ENCODE results near the gene PLG.
"Not testable (repeated sequence)": the region's sequence is repeated elsewhere in the genome, so short reads cannot be mapped to it uniquely, and the experiment has no call there.

The PLG gene

DNA sequence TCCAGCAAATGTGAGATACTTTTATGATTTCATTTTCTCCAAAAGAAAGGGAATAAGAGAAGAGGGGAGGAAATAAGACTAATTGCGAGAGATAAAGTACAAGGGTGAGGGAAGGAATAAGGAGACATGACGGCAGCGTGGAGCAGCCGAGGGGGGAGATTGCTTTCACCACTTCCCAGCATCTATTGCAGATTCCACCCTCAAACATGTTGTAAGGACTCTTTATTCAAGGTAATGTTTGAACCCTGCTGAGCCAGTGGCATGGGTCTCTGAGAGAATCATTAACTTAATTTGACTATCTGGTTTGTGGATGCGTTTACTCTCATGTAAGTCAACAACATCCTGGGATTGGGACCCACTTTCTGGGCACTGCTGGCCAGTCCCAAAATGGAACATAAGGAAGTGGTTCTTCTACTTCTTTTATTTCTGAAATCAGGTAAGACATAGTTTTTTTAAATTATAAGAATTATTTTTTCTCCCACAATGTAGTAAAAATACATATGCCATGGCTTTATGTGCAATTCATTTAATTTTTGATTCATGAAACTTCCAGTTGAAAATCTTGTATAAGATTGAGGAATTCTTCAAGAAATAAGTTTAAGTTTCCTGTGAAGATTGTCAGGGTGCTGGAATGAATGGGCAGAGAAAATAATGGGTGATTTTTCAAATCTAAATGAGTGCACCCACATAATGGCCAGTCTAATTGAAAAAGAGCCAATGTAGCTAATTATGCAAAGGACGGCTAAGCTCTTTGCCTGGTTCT is at the start of gene PLG:
TSS of gene PLG (plus strand) at position 327 of the 763 bp plus-strand sequence. CDS start at position 388, 61 bp downstream.
- not testable (repeated sequence) for DNase-seq

DNA sequence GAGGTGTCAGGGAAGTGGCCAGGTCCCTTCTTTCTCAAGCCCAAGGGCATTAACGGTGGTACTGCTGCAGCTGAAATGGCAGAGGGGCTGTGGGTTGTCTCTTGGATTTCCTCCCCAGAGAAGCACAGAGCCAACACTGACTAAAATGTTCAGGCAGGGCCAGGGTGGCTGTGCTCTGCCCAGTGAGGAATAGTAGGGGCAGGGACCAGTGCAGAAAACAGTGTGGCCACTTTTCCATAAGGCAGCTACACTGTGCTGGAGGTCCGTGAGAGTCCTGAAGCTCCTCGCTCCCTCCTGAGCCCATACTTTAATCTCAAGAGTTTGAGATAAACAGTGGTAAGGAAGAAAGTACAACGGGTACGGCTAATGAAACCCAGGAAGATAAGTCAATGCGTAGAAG is 42.5 kb upstream of the PLG start:
- DNase-seq, result no peak

DNA sequence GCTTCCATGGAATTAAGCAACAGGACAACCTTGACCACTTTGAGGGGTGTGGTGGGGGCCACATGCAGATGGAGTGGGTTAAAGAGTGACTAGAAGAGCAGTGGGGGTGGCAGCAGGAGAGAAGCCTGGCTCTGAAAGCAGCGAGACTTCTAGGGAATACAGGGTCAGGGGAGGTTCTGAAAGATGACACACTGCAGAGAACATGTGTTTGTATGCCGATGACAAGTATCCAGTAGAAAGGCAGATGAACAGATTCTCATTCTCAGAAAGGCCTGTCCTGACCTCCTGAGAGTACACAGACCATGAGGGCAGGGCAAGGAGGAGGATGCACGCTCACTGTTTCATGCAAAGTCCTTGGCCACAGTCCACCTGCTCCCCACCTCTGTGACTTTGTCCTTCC is 40.8 kb upstream of the PLG start:
- no peak for DNase-seq

DNA sequence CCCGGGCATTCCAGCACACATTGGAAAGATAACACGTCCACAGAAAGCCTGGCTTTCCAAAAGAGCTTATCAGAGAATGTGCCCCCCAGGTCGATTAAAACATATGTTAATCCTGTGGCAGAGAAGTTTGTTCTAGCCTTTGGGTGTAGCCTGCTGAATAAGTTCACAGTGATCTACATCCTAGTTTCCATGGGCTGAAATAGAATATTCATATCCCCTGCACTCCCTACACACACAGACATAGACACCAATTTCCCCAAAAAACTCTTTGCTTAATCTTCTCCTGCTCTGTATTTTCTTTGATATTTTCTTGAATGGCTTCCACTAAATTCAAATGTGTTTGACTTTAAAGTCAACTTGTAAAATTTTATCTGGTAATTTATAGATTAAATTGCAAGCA is 39.6 kb upstream of the PLG start:
- DNase-seq, result no peak

DNA sequence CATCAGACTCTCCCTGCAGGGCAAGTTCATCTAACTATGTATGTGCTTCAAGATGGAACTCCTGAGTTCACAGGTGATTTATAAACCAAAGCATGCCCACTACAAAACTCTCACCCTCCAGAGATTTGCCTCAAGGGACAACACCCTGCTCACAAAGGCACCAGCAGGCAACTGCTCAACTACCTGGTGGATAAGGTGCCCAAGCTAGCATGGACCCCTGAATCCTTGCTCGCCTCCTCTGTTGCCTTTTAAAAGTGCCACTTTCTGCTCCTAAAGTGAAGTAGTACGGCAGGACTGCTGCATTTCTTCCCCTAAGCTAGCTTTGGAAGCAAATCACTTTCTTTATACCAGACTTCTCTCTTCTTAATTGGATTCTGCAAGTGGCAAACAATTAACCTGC is 39.2 kb upstream of the PLG start:
- DNase-seq, result no peak

DNA sequence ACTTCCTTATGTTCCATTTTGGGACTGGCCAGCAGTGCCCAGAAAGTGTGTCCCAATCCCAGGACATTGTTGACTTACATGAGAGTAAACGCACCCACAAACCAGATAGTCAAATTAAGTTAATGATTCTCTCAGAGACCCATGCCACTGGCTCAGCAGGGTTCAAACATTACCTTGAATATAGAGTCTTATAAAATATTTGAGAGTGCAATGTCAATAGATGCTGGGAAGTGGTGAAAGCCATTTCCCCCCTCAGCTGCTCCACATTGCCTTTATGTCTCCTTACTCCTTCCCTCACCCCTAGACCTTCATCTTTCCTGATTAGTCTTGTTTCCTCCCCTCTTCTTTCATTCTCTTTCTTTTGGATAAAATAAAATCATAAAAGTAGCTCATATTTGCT is 37.8 kb upstream of the PLG start, which contains the start of gene LPA:
TSS of gene LPA (minus strand) at position 78 of the 400 bp plus-strand sequence. CDS start at position 17, 61 bp downstream.
- not testable (repeated sequence) for DNase-seq

DNA sequence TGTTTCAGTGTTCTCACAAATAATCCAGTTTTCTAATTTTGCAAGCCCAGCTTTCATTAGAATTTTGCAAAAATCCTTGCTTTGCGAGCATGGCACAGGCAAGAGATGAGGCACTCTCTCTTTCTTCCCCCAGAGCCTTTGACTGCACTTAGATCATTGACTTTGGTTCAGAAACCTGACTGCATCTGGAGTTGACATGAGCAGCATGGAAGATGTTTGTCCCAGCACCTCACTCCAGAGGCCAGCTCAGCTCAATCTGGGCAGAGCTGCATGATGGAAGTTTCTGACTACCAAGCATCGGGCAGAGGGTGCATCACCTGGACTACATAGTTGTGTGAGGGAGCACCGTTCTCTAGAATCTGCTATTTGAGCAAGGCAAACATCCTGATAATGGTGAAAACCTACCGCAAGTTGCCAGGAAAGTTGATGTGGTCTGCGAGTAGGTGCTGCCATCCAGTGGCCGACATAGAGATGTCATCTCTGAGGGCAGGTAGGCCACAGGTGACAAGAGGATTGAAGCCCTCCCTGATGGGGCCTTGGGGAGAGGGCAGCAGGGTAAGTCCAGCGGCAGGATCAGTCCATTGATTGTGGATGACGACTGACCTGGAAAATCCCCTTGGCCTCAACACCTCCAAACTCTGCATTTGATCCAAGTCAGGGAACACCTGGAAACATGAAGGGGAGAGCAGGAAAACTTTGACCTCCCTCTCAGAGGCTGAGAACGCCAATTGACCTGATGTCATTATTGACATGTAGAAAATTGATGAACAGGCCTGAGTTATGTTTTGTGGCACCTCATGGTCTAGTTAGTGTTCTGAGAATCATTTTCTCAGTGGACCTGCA is 34.2 kb upstream of the PLG start:
- DNase-seq, result no peak

DNA sequence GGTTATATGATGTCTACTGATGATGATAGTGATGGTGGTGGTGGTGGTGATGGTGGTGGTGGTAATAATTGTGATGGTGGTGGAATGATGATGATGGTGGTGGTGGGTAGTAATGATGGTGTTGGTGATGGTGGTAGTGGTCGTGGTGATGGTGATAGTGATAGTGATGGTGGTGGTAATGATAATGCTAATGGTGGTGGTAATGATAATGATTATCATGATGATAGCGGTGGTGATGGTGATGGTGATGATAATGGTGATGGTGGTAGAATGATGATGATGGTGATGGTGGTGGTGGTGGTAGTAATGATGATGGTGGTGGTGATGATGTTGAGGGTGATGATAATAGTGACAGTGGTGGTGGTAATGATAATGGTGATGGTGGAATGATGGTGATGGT is 33.5 kb upstream of the PLG start:
- DNase-seq, result no peak

DNA sequence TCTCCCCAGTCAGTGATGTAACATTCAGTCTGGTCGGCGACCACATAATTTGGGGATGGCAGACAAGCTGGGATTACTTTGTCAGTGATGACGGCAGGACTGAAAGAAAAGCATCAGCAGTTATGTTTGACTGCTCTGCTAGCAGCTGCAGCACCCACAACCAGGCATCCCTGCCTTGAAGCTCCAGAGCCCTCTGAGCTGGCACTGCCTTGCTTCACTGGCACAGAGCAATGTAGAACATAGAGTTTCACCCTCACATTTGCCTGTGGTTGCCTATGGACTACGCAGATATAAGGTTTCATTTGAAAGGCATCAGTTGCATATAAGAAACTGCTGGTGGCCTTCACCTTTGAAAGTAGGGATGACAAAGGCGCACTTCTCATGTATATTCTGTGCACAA is 25.6 kb upstream of the PLG start:
- not testable (repeated sequence) for DNase-seq

DNA sequence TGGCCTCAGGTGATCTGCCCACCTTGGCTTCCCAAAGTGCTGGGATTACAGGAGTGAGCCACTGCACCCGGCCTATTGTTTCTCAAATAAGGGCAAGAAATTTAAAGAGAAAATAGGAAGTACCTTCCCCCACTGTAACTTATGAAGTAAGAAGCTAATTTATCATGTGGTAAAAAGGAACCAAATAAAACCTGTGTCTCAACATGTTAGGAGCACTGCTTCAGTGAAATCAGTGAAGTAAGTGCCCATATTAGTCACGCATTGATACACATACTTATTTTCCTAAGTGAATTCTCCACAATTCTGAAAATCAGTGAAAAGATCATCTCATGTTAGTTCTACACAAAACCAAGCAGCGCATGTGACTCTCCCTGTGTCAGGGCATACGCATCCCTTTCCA is 23.8 kb upstream of the PLG start:
- no peak for DNase-seq

DNA sequence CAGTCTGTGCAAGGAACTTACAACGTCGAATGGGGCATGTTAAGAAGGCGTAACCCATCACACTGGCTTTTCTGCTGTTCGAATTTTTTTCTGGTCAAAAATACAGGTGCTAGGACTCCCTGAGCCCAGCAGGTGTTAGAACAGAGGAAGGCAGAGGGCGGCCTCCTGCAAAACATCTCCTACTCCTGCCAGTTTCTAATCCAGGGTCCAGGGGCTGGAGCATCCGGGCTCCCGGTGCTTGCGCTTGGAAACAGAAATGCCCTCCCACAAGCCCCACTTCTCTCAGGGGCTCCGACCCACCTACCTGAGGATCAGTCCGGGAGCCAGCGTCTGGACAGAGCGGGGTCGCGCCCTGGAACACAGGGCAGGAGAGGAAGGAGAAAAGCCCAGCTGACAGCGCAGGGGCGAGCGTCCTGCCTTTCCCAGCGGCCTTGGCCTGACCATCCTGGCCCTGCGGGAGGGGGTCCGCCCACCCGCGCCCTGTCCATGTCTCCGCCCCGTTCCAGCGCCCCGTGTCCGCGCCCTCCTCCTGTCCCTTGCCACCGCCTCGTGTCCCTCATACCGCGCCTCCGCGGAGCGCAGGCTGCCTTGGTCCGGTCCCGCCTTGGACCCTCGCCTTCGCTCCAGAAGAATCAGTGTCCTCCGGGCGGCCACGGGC is 23.2 kb upstream of the PLG start:
- no peak for DNase-seq

DNA sequence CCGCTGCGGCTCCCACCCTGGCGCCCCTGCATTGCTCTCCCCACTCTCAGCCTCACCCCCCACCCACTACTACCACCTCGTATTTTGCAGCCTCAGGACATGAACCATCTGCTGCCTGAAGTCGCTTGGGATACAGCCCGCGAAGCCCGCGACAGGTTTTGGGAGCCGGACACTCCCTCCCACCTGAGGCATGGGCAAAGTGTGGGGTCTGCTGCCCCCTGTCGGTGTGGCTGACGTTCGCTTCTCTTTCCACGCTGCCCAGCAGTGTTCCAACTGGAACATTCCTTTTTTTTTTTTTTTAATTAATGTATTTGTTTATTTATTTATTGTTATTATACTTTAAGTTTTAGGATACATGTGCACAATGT is 22.7 kb upstream of the PLG start:
- no peak for DNase-seq

DNA sequence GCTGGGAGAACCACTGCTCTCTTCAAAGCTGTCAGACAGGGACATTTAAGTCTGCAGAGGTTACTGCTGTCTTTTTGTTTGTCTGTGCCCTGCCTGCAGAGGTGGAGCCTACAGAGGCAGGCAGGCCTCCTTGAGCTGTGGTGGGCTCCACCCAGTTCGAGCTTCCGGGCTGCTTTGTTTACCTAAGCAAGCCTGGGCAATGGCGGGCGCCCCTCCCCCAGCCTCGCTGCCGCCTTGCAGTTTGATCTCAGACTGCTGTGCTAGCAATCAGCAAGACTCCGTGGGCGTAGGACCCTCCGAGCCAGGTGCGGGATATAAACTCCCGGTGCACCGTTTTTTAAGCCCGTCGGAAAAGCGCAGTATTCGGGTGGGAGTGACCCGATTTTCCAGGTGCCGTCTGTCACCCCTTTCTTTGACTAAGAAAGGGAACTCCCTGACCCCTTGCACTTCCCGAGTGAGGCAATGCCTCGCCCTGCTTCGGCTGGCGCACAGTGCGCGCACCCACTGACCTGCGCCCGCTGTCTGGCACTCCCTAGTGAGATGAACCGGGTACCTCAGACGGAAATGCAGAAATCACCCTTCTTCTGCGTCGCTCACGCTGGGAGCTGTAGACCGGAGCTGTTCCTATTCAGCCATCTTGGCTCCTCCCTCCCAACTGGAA is 16.8 kb upstream of the PLG start:
- not testable (repeated sequence) for DNase-seq

DNA sequence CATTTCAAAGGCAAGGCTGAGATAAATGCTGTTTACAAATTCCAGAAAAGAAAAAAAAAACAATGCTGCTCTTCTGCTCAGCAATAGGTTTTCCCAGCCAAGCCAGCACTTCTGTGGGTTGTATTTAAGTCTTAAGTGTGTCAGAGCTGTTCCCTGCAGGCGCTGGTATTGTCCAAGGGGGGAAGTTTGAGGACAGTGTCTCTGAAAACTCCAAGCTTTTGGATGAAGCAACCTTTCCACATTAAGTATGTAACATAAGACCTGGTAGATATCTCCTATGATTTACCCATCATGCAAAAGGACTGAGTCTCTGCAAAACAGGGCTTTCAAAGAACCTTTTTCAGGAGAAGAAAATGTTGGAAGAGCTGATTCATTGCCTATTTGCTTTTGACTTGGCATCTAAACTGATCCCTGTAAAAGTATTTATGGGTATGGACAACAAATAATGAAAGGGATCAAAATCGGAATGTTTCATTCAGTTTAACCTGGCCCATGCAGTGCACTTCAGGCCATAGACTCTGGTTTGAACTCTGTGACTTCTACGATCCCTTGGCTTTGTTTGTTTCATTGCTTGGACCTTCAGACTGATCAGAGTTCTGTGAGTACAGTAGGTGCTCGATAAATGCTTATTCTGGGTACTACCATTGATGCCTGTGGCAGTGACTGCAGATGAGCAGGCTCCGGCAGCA is 16.1 kb upstream of the PLG start:
- no peak for DNase-seq

DNA sequence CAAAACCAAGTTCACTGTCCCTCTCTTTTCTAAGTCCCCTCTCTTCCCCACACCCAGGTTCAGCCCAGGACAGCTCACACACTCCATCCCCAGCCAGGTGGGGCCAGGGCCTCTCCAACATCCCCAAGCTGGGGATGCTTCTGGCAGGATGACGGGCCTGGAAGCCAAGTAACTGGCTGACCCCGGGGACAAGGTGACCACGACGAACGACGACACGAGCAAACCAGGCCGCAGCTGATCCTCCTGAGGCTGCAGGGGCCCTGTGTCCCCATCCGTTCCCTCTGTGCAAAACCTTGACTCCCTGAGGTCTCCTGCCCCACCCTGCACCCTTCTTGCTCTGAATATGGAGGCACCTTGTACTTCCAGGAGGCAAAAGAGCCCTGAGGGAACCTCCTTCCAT is 11.6 kb upstream of the PLG start:
- no peak for DNase-seq

DNA sequence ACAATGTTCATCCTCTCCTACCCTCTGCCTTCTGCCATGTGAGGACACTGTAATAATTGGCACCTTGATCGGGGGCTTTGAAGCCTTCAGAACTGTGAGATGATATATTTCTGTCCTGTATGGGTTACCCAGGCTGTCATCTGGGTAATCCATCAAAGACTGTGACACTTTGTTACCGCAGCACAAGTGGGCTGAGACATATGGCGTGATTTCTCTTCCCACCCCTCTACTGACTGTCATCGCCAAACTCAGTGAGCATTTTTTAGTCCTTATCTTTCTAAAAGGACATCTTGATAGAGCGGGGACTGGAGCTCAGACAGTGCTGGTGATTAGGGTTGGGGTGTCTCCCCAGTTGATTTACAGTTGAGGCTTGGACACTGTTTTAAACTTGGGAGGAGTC is 10.4 kb upstream of the PLG start:
- DNase-seq, result no peak

DNA sequence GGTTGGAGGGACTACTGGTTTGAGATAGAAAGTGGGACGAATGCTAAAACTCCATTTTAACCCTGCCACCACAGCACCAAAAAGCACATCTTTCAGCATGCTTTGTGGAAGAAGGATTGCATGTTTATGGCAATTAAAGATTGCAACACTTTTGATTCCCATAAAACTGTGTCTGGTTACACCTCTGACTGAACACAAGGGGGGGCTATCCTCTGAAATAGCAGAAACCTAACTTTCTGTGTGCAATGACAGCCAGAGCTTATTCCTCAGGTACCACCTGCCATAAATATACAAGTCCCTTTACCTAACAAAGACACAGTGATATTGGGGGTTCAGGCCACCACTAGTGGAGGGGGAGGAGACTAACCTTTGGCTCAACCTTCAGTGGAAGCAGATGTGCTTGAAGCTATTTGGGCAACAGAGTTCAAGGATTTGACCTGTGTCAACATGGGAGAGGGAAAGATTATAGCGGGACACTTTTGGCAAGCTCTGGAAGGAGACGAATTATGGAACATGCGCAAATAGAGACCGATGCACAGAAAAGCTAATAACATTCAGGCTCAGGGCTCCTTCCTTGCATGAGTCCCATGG is 9.6 kb upstream of the PLG start:
- no peak for DNase-seq

DNA sequence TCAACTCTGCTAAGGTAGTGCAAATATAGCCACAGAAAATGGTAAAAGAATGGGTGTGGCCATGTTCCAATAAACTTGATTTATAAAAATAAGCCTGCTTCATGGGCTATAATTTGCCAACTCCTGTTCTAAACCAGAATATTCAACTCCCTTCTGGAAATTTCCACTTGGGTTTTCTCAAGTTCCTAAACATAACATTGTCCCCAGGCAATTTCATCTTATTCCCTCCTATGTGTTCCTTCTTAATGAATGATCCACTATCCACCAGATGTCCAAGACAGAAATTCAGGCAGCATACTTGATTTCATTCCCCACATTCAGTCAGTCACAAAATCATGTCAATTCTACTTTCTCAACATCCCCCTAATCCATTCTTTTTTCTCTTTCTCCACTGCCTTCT is 7.0 kb upstream of the PLG start:
- not testable (repeated sequence) for DNase-seq

DNA sequence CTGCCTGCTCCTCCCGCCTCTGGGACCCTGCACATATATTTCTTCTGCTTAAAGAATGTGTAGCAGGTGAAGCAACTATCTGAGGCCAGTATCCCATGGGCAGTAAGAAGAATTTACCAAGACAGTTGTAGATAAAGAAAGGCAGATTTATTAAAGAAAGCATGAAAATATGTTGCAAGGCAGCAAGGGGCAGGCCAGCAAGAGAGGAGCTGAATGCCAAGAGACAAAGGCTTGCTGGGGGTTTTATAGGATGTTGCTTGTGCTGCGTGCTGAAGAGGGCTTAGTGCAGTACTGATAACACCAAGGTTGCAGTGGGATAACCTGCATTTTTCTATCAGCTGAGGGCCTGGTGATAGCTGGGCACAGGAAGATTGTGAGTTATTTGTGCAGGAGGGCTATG is 6.4 kb upstream of the PLG start:
- not testable (repeated sequence) for DNase-seq

DNA sequence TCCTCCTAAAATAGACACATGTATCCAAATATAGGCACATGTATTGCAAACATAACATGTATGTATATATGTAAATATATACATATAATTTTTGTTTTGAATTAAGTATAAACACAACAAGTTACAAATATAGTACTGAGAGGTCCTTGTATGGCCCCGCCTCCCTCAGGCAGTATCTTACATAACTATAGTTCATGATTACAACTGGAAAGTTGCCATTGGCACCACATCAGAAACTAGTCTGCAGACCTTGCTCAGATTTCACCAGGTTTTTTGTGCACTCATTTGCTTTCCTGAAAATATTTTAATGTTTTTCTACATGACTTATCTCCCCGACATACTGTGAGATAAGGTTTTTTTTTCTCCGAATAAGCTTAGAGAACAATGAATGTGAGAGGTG is 5.2 kb upstream of the PLG start:
- DNase-seq, result not testable (repeated sequence)

DNA sequence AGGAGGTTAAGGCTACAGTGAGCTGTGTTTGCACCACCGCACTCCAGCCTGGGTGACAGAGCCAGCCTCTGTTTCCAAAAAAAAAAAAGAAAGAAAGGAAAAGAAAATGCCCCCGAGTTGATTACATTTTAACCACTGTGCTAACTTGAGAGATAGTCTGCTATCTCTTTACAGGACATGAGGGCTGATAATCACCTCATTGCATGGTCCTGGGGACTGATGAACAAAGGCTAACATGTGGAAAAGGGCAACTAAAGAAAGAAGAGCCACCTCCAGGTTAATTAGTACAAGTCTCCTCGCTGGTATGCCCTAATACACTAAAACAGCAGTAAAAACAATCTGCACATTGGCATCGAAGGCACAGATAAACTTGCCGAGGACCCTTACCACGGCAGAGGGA is 4.2 kb upstream of the PLG start:
- DNase-seq, result no peak

DNA sequence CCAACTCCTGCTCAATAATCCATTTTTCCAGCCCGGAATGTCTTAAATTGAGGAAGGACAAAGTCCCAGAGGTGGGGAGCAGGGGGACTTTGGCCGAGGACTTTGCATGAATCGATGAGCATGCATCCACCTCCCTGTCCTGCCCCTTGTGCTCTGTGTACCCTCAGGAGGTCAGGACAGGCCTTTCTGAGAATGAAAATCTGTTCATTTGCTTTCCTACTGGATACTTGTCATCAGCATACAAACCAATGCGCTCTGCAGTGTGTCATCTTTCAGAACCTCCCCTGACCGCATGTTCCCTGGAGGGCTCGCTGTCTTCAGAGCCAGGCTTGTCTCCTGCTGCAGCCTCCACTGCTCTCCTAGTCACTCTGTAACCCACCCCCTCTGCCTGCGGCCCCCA is 2.6 kb downstream of the PLG start:
- not testable (repeated sequence) for DNase-seq
